HK-2 (cell line): ENCODE results near the gene EME2.

Source experiments
- DNase-seq: peaks from one replicate; pipeline ENCODE4 v3.0.0-alpha.2; 2018; ENCODE audit not compliant: unreplicated experiment

Gene EME2

GRCh38 chr16:1778200-1779179 lies 5.9 kb downstream of the EME2 start:
- no peak for DNase-seq

GRCh38 chr16:1779234-1779701 lies 6.7 kb downstream of the EME2 start:
- no peak for DNase-seq

GRCh38 chr16:1779741-1780676 lies 7.4 kb downstream of the EME2 start:
- DNase-seq, result no peak

GRCh38 chr16:1780677-1781072 lies 8.1 kb downstream of the EME2 start:
- no peak for DNase-seq

- no peak for DNase-seq
These were observed 8.6 kb downstream of the EME2 start for GRCh38 chr16:1781254-1781653.

- peak; percentile 49 for DNase-seq
These were observed 9.3 kb downstream of the EME2 start for GRCh38 chr16:1781758-1782407.

GRCh38 chr16:1782408-1783264 lies 10.0 kb downstream of the EME2 start, which contains the start of the genes NUBP2 and SPSB3:
NUBP2 (plus strand) TSS chr16:1782960; CDS start chr16:1783021, 61 bp downstream.
SPSB3 (minus strand) TSS chr16:1782571; CDS start chr16:1781483, 1,088 bp downstream.
- DNase-seq, result peak; percentile 98

- no peak for DNase-seq
These were observed 12.6 kb downstream of the EME2 start for GRCh38 chr16:1784977-1785845.

- no peak for DNase-seq
These were observed 13.2 kb downstream of the EME2 start for GRCh38 chr16:1785846-1786170.

GRCh38 chr16:1786242-1787055 lies 13.8 kb downstream of the EME2 start:
- no peak for DNase-seq

GRCh38 chr16:1787056-1787321 lies 14.4 kb downstream of the EME2 start:
- DNase-seq, result no peak

GRCh38 chr16:1787322-1788094 lies 14.9 kb downstream of the EME2 start:
- no peak for DNase-seq

- no peak for DNase-seq
These were observed 15.6 kb downstream of the EME2 start for GRCh38 chr16:1788095-1788707.

GRCh38 chr16:1788708-1789100 lies 16.1 kb downstream of the EME2 start:
- DNase-seq, result no peak

GRCh38 chr16:1789643-1790045 lies 17.0 kb downstream of the EME2 start:
- no peak for DNase-seq

- no peak for DNase-seq
These were observed 17.6 kb downstream of the EME2 start for GRCh38 chr16:1790261-1790610.

GRCh38 chr16:1790611-1791255 lies 18.1 kb downstream of the EME2 start:
- DNase-seq, result no peak
